Measurements from ENCODE around the gene DDX1.

DNA sequence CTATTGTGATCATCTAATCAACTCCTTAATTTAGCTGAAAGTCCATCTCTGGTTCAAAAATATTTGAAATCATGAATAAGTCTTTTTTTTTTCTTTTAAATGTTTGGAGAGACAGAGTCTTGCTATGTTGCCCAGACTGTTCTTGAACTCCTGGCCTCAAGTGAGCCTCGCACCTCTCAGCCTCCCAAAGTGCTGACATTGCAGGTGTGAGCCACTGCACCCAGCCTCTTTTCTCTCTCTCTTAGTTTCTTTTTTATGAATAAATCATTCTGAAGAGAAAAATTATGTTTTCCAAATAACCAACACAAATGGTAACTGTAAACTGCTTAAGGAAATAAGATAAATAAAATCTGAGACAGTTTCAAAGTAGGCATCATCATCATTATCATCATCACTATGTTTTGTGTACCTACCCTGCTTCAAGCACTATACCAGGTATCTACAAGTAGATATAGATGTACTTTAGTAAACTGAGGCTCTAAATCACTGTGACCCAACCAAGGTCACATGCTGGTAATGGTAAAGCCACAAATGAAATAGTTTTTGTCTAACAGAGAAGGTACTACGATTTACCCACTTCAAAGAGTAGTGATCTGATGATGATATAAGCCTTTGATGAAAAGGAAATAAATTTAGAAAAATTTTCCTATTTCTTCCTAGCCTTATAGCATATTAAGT lies 25.5 kb upstream of the DDX1 start:
- TF ChIP-seq, protein P1, sequence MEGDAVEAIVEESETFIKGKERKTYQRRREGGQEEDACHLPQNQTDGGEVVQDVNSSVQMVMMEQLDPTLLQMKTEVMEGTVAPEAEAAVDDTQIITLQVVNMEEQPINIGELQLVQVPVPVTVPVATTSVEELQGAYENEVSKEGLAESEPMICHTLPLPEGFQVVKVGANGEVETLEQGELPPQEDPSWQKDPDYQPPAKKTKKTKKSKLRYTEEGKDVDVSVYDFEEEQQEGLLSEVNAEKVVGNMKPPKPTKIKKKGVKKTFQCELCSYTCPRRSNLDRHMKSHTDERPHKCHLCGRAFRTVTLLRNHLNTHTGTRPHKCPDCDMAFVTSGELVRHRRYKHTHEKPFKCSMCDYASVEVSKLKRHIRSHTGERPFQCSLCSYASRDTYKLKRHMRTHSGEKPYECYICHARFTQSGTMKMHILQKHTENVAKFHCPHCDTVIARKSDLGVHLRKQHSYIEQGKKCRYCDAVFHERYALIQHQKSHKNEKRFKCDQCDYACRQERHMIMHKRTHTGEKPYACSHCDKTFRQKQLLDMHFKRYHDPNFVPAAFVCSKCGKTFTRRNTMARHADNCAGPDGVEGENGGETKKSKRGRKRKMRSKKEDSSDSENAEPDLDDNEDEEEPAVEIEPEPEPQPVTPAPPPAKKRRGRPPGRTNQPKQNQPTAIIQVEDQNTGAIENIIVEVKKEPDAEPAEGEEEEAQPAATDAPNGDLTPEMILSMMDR (IDR thresholded peaks at IDR 0.05; ENCODE audit: insufficient read depth, low read length, poor library complexity, severe bottlenecking): no peak
- TF ChIP-seq EZH2phosphoT487 (conservative IDR thresholded peaks at IDR 0.05; ENCODE audit: low read length): no peak
